Activated CD4-positive, alpha-beta T cell treated with anti-CD3 and anti-CD28 coated beads, Interleukin-2, Interleukin-6, amounts not matched to agents 100 ng/mL and 50 ng/mL, durations not matched to agents 16 hours and 8 hours (primary cell): Measurements from ENCODE around the gene ACSF2.

ENCODE experiments used
- DNase-seq: peaks from one replicate; pipeline ENCODE4 v3.0.0-alpha.2; 2020

ACSF2 gene

GRCh38 chr17:50479522-50480141 lies 53.6 kb downstream of the ACSF2 start:
- DNase-seq = peak; percentile 81

GRCh38 chr17:50480142-50480764 lies 54.2 kb downstream of the ACSF2 start:
- DNase-seq = no peak

- no peak for DNase-seq
Observed at GRCh38 chr17:50480854-50481490, 55.0 kb downstream of the ACSF2 start.

GRCh38 chr17:50481648-50482047 lies 55.6 kb downstream of the ACSF2 start:
- DNase-seq = no peak

- DNase-seq = no peak
Observed at GRCh38 chr17:50482110-50482509, 56.1 kb downstream of the ACSF2 start.

- peak; percentile 88 for DNase-seq
Observed at GRCh38 chr17:50482516-50482915, 56.5 kb downstream of the ACSF2 start.

- no peak for DNase-seq
Observed at GRCh38 chr17:50483266-50483665, 57.2 kb downstream of the ACSF2 start.

- DNase-seq = no peak
Observed at GRCh38 chr17:50484386-50485155, 58.6 kb downstream of the ACSF2 start.

GRCh38 chr17:50487213-50488096 lies 61.4 kb downstream of the ACSF2 start:
- DNase-seq = no peak

- no peak for DNase-seq
Observed at GRCh38 chr17:50488880-50489279, 62.9 kb downstream of the ACSF2 start.

GRCh38 chr17:50491505-50491904 lies 65.5 kb downstream of the ACSF2 start:
- no peak for DNase-seq

- no peak for DNase-seq
Observed at GRCh38 chr17:50492214-50492613, 66.2 kb downstream of the ACSF2 start.

GRCh38 chr17:50493744-50494143 lies 67.7 kb downstream of the ACSF2 start:
- no peak for DNase-seq

GRCh38 chr17:50495217-50495823 lies 69.3 kb downstream of the ACSF2 start:
- no peak for DNase-seq

- DNase-seq = no peak
Observed at GRCh38 chr17:50495918-50496317, 69.9 kb downstream of the ACSF2 start.

- DNase-seq = no peak
Observed at GRCh38 chr17:50498021-50498874, 72.2 kb downstream of the ACSF2 start.

- no peak for DNase-seq
Observed at GRCh38 chr17:50499270-50499669, 73.3 kb downstream of the ACSF2 start.

- DNase-seq = no peak
Observed at GRCh38 chr17:50499721-50500120, 73.7 kb downstream of the ACSF2 start.

GRCh38 chr17:50501054-50501453 lies 75.0 kb downstream of the ACSF2 start:
- peak; percentile 44 for DNase-seq

- no peak for DNase-seq
Observed at GRCh38 chr17:50502301-50502990, 76.4 kb downstream of the ACSF2 start.
